ENCODE measurements around the gene LARP4B. TPM values are rescaled to one million over a fixed set of nuclear protein-coding genes. Genes with fewer than 3 reads are reported as not detected.

The LARP4B gene
- total and polyA plus RNA-seq, 8 donors, result 11.8 to 269 (median 54.3) TPM

GRCh38 chr10:778626-779330 is 152.7 kb downstream of the LARP4B start:
- no peaks in the 10 kb centered on the region for H3K4me1 ChIP-seq
- TF ChIP-seq CTCF (IDR thresholded peaks at IDR 0.05) (no peak), POLR2A (IDR thresholded peaks at IDR 0.05) (no peak), POLR2AphosphoS5 (IDR thresholded peaks at IDR 0.05) (no peak), EP300 (IDR thresholded peaks at IDR 0.05) (no peak)
- H3K27me3 ChIP-seq, result peaks cover 0 to 12% (median 0%) of the 10 kb centered on the region in 3 donors
- no peak overlapping the region for H3K27ac ChIP-seq
- H3K4me3 ChIP-seq, result no peak overlapping the region
- intact Hi-C loops (cut with DNase I; ENCODE audit: low total_unique reads), result no loop called here
- WGBS, 5 donors, result 77 to 90% (median 79%) methylated on average over 10 to 27 of the region's 27 CpGs
- H3K36me3 ChIP-seq, result no peaks in the 10 kb centered on the region
- H3K9me3 ChIP-seq, result no peaks in the 10 kb centered on the region
- peak in 1 of 2 donors; percentile 16 for DNase-seq

GRCh38 chr10:777913-778479 is 153.5 kb downstream of the LARP4B start:
- Histone ChIP-seq H3K36me3 (no peaks in the 10 kb centered on the region), H3K27ac (no peak overlapping the region), H3K4me3 (no peak overlapping the region), H3K27me3 (peaks cover 0 to 12% (median 0%) of the 10 kb centered on the region in 3 donors), H3K9me3 (no peaks in the 10 kb centered on the region), H3K4me1 (no peaks in the 10 kb centered on the region)
- DNase-seq, result peak in 1 of 2 donors; percentile 17
- intact Hi-C loops (cut with DNase I; ENCODE audit: low total_unique reads), result no loop called here
- no peak for TF ChIP-seq POLR2AphosphoS5 (IDR thresholded peaks at IDR 0.05)
- TF ChIP-seq EP300 (IDR thresholded peaks at IDR 0.05), result no peak
- TF ChIP-seq CTCF (IDR thresholded peaks at IDR 0.05), result no peak
- TF ChIP-seq POLR2A (IDR thresholded peaks at IDR 0.05), result no peak
- WGBS, 5 donors, result 75 to 86% (median 83%) methylated on average over 7 to 16 of the region's 16 CpGs

- peak in 1 of 2 donors; percentile 24 for DNase-seq
- TF ChIP-seq CTCF (IDR thresholded peaks at IDR 0.05) (no peak), EP300 (IDR thresholded peaks at IDR 0.05) (no peak), POLR2A (IDR thresholded peaks at IDR 0.05) (no peak), POLR2AphosphoS5 (IDR thresholded peaks at IDR 0.05) (no peak)
- Histone ChIP-seq H3K36me3 (no peaks in the 10 kb centered on the region), H3K4me1 (no peaks in the 10 kb centered on the region), H3K4me3 (no peak overlapping the region), H3K9me3 (no peaks in the 10 kb centered on the region), H3K27me3 (peaks cover 0 to 10% (median 0%) of the 10 kb centered on the region in 3 donors), H3K27ac (no peak overlapping the region)
- 78 to 91% (median 87%) methylated on average over 13 to 17 of the region's 17 CpGs for WGBS, 5 donors
- intact Hi-C loops (cut with DNase I; ENCODE audit: low total_unique reads), result no loop called here
Measured at GRCh38 chr10:776772-777171, 154.7 kb downstream of the LARP4B start.

- Histone ChIP-seq H3K36me3 (no peaks in the 10 kb centered on the region), H3K4me1 (no peaks in the 10 kb centered on the region), H3K27ac (peak overlapping the region in 1 of 5 donors; percentile 29), H3K9me3 (peaks cover 0 to 4% (median 0%) of the 10 kb centered on the region in 4 donors), H3K4me3 (no peak overlapping the region), H3K27me3 (no peaks in the 10 kb centered on the region)
- intact Hi-C loops (cut with DNase I; ENCODE audit: low total_unique reads), result no loop called here
- WGBS, 5 donors, result 77 to 86% (median 83%) methylated on average over 35 to 38 of the region's 38 CpGs
- DNase-seq, result peak in 1 of 2 donors; percentile 23
- TF ChIP-seq EP300 (IDR thresholded peaks at IDR 0.05), result no peak
- TF ChIP-seq POLR2AphosphoS5 (IDR thresholded peaks at IDR 0.05), result no peak
- no peak for TF ChIP-seq POLR2A (IDR thresholded peaks at IDR 0.05)
- no peak for TF ChIP-seq CTCF (IDR thresholded peaks at IDR 0.05)
Measured at GRCh38 chr10:775245-776075, 156.0 kb downstream of the LARP4B start.

Data from stomach (tissue), 9 donors.